ENCODE results near the gene NPTXR.

GRCh38 chr22:38886333-38886732 is 42.5 kb upstream of the NPTXR start:
- TF ChIP-seq CTCF (IDR thresholded peaks at IDR 0.05 in 8 of 11, conservative IDR thresholded peaks at IDR 0.05 in 3 of 11) (no peak), POLR2A (IDR thresholded peaks at IDR 0.05) (no peak)

Measured in spleen (tissue), 7 donors.